ENCODE results near the gene S1PR3. TPM values are rescaled to one million over a fixed set of nuclear protein-coding genes. Genes with fewer than 3 reads are reported as not detected.

S1PR3 gene
- total RNA-seq, 1 donor from 2014 or later, result not detected

DNA sequence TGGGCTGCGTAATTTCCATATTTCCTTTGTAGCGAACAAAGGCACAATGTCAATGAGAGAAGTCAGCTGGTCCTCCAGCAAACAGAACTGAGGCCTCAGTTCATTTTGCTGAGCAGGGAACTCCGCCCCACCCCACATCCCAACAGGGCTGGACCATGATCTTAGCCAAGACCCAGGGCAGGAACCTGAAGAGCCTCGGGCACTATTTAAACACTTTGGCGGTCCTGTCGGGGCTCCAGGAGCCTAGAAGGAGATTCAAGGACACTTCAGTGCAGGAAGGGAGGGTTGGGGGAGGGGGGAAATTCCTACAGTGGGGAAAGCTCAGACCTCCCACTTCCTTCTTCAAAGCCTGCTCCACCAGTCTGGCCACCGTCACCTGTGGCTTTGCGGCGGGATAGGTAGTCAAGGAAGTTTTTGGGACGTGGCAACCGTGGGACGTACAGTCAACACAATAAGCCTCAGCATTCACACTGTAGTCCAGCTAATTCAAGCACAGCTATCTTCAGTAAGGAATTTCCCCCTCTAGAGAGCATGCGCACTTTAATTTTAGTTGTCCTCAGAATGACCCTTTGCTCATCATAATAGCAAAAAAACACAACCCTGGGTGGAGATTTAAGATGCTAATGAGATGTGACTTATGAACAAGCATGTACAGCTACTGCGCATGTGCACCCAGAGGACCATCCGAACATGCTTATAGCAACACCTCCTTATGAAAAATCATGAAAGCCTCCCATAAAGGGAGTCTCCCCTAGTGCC, 30.9 kb downstream of the S1PR3 start:
- intact Hi-C loops (cut with micrococcal nuclease), result no loop called here
- CTCF ChIA-PET, result no interaction called here

DNA sequence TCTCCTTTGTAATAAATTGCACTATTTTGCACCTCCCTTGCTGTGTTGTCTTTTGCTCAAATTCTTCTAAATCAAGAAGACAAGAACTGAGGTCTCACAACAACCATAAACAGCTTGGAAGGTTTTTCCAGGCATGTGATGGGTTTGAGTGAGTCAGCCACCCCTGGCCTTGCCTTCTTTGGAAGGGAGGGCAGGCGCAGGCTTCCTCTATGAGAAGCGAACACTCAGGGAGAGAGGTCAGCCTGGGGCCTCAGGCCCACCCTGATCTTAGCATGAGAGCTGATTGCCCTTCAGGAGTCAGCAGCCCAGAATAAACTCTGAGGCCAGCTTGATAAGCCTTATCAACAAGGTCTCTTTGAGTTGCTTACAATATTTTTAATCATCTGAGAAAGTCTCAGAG, 31.6 kb downstream of the S1PR3 start:
- no peaks in the 10 kb centered on the region for H3K4me1 Mint-ChIP-seq
- peaks cover 6% of the 10 kb centered on the region for H3K27me3 Mint-ChIP-seq
- no peaks in the 10 kb centered on the region for H3K9me3 Mint-ChIP-seq
- H3K27ac Mint-ChIP-seq, result no peak overlapping the region
- ATAC-seq (ENCODE audit: low read depth), result no peak
- intact Hi-C loops (cut with micrococcal nuclease), result no loop called here
- no peaks in the 10 kb centered on the region for H3K36me3 Mint-ChIP-seq (ENCODE audit: low read depth)
- no peak overlapping the region for H3K4me3 Mint-ChIP-seq
- CTCF ChIA-PET, result no interaction called here
- POLR2A ChIA-PET, result no interaction called here
- DNase-seq, result no peak
- TF ChIP-seq CTCF (IDR thresholded peaks at IDR 0.05), result no peak

More for the DNA sequence above, 30.9 kb downstream of the S1PR3 start:
- Mint-ChIP-seq H3K27ac (no peak overlapping the region), H3K4me3 (no peak overlapping the region), H3K27me3 (peaks cover 7% of the 10 kb centered on the region), H3K36me3 (ENCODE audit: low read depth) (no peaks in the 10 kb centered on the region), H3K4me1 (no peaks in the 10 kb centered on the region), H3K9me3 (peaks cover 3% of the 10 kb centered on the region)
- no peak for TF ChIP-seq CTCF (IDR thresholded peaks at IDR 0.05)
- POLR2A ChIA-PET, result no interaction called here
- DNase-seq, result no peak
- no peak for ATAC-seq (ENCODE audit: low read depth)

DNA sequence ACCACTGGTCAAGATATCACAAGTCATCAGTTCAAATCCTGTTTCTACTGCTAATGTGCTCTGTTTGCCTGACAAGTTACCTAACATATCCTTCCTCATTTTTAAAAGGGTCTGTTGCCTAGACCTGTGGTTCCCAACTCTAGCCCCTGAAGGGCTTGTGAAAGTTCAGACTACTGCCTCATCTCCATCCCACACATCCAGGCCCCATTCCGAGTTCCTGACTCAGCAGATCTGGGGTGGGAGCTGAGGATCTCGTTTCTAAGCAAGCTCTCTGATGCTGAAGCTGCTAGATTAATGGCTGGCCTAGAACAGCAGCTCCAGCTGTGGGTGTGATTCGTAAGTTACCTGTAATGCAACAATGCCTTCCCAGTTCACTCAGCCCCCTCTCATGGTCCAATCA, 32.5 kb downstream of the S1PR3 start:
- DNase-seq, result no peak
- no peaks in the 10 kb centered on the region for H3K36me3 Mint-ChIP-seq (ENCODE audit: low read depth)
- intact Hi-C loops (cut with micrococcal nuclease), result no loop called here
- H3K27ac Mint-ChIP-seq, result no peak overlapping the region
- POLR2A ChIA-PET, result no interaction called here
- H3K4me1 Mint-ChIP-seq, result no peaks in the 10 kb centered on the region
- CTCF ChIA-PET, result no interaction called here
- no peak for ATAC-seq (ENCODE audit: low read depth)
- peaks cover 2% of the 10 kb centered on the region for H3K9me3 Mint-ChIP-seq
- H3K27me3 Mint-ChIP-seq, result peaks cover 6% of the 10 kb centered on the region
- no peak overlapping the region for H3K4me3 Mint-ChIP-seq
- TF ChIP-seq CTCF (IDR thresholded peaks at IDR 0.05), result no peak

DNA sequence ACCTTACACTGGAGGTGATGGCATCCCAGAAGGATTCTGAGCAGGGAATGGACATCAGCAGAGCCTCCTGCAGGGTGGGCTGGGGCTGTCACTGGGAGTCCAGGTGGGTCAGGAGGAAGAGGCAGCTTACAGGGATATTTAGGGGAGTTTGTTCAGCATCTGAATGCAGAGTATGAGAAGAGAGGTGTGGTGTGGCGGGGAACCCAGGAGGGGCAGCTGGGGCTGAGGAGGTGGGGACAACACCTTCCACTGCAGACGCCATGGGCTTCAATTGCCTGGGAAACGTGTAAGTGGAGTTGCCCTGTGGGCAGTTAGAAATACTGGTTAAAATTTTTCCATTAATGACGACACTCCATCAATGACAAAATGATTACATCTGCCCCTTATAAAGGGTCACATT, 33.5 kb downstream of the S1PR3 start:
- no peak overlapping the region for H3K4me3 Mint-ChIP-seq
- ChIA-PET CTCF (no interaction called here), POLR2A (no interaction called here)
- ATAC-seq (ENCODE audit: low read depth) (no peak), DNase-seq (no peak)
- TF ChIP-seq CTCF (IDR thresholded peaks at IDR 0.05), result no peak
- no peaks in the 10 kb centered on the region for H3K4me1 Mint-ChIP-seq
- intact Hi-C loops (cut with micrococcal nuclease), result no loop called here
- no peaks in the 10 kb centered on the region for H3K36me3 Mint-ChIP-seq (ENCODE audit: low read depth)
- no peak overlapping the region for H3K27ac Mint-ChIP-seq
- peaks cover 6% of the 10 kb centered on the region for H3K27me3 Mint-ChIP-seq
- peaks cover 6% of the 10 kb centered on the region for H3K9me3 Mint-ChIP-seq

- H3K4me3 Mint-ChIP-seq, result no peak overlapping the region
- CTCF ChIA-PET, result no interaction called here
- intact Hi-C loops (cut with micrococcal nuclease), result no loop called here
- DNase-seq, result no peak
- H3K27me3 Mint-ChIP-seq, result peaks cover 6% of the 10 kb centered on the region
- TF ChIP-seq CTCF (IDR thresholded peaks at IDR 0.05), result no peak
- H3K36me3 Mint-ChIP-seq (ENCODE audit: low read depth), result no peaks in the 10 kb centered on the region
- H3K27ac Mint-ChIP-seq, result no peak overlapping the region
- no peak for ATAC-seq (ENCODE audit: low read depth)
- H3K4me1 Mint-ChIP-seq, result no peaks in the 10 kb centered on the region
- POLR2A ChIA-PET, result no interaction called here
- H3K9me3 Mint-ChIP-seq, result peaks cover 12% of the 10 kb centered on the region
Observed at GRCh38 chr9:89025553-89025952, 34.3 kb downstream of the S1PR3 start.
